ENCODE results near the gene KCTD16. TPM values are rescaled to one million over a fixed set of nuclear protein-coding genes. Genes with fewer than 3 reads are reported as not detected.

The KCTD16 gene
- total RNA-seq, 8 experiments from 2014 or later = 0.09 to 10.6 (median 1.8) TPM

DNA sequence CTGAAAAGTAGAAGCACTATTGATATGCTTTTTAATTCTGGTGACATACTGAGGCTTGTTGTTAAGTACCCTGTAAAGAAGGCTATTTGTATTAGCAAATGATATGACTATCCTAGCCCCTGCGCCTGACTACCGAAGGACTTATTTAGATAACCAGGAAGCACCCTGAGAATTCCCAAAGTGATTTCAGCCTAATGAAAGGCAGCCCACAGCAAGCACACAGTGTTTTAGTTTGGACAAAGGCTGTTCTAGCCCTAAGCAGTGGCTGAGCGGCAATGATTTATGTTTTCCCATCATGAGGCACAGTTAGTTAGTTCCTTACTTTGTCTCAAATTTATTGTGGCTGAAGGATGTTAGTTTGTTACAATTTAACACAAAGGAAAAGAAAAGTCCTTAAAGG is 235.3 kb downstream of the KCTD16 start:
- Histone ChIP-seq H3K27ac (no peak overlapping the region), H3K4me1 (replicated peaks in 1 of 2) (peaks cover 0 to 6% of the 10 kb centered on the region in 2 donors), H3K4me3 (no peak overlapping the region)
- ATAC-seq (replicated peaks in 6 of 8) = peak in 5 of 8 experiments; percentile 65 to 92 (median 72)
- 27 to 100% (median 64%) methylated on average over 2 to 3 of the region's 3 CpGs; no CpG with 5 or more reads in 5 of the 10 experiments for WGBS, 10 experiments
- in situ Hi-C loops (cut with MboI; ENCODE audit: low pct_unique_long_range_greater_than_20kb in 2 of 9, low sequenced_read_pairs in 9 of 9, unreplicated experiment in 9 of 9) = no loop called here

GRCh38 chr5:144406442-144406841 is 235.8 kb downstream of the KCTD16 start:
- Histone ChIP-seq H3K27ac (no peak overlapping the region), H3K4me1 (replicated peaks in 1 of 2) (peaks cover 0 to 6% of the 10 kb centered on the region in 2 donors), H3K4me3 (no peak overlapping the region)
- 0 to 95% (median 92%) methylated on average over 2 to 7 of the region's 7 CpGs; no CpG with 5 or more reads in 1 of the 10 experiments for WGBS, 10 experiments
- in situ Hi-C loops (cut with MboI; ENCODE audit: low pct_unique_long_range_greater_than_20kb in 2 of 9, low sequenced_read_pairs in 9 of 9, unreplicated experiment in 9 of 9) = no loop called here
- no peak for ATAC-seq (replicated peaks in 6 of 8)

- H3K27ac ChIP-seq = no peak overlapping the region
- H3K4me1 ChIP-seq (replicated peaks in 1 of 2) = no peaks in the 10 kb centered on the region
- in situ Hi-C loops (cut with MboI; ENCODE audit: low pct_unique_long_range_greater_than_20kb in 2 of 9, low sequenced_read_pairs in 9 of 9, unreplicated experiment in 9 of 9) = no loop called here
- 0 to 100% (median 63%) methylated on average over 1 to 4 of the region's 4 CpGs for WGBS, 10 experiments
- H3K4me3 ChIP-seq = no peak overlapping the region
- ATAC-seq (replicated peaks in 6 of 8) = peak in 5 of 8 experiments; percentile 22 to 98 (median 96)
Measured at GRCh38 chr5:144414202-144415029, 243.7 kb downstream of the KCTD16 start.

GRCh38 chr5:144416196-144416595 is 245.5 kb downstream of the KCTD16 start:
- in situ Hi-C loops (cut with MboI; ENCODE audit: low pct_unique_long_range_greater_than_20kb in 2 of 9, low sequenced_read_pairs in 9 of 9, unreplicated experiment in 9 of 9) = no loop called here
- Histone ChIP-seq H3K4me1 (replicated peaks in 1 of 2) (no peaks in the 10 kb centered on the region), H3K27ac (no peak overlapping the region), H3K4me3 (no peak overlapping the region)
- no peak for ATAC-seq (replicated peaks in 6 of 8)
- 25 to 100% (median 77%) methylated on average over 1 to 2 of the region's 2 CpGs; no CpG with 5 or more reads in 4 of the 10 experiments for WGBS, 10 experiments

DNA sequence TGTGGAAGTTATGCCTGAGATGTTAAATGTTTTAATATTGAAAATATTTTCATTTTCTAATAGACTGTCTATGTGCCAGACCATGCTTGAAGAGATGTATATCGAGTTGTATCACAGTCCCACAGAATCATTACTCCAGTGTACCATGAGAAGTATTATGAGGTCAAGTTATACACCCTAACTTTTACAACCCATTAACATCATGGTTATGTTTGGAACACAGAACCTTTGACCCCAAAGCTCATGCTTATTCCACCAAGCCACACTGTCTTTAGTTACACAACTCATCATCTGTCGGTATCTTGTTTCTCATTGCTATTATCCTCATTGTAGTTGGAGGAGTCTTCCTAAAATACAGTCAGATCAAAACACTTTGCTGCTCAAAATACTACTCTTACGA is 248.0 kb downstream of the KCTD16 start:
- in situ Hi-C loops (cut with MboI; ENCODE audit: low pct_unique_long_range_greater_than_20kb in 2 of 9, low sequenced_read_pairs in 9 of 9, unreplicated experiment in 9 of 9) = no loop called here
- ATAC-seq (replicated peaks in 6 of 8) = no peak
- 0 to 100% (median 85%) methylated on average over 1 to 3 of the region's 3 CpGs for WGBS, 10 experiments
- Histone ChIP-seq H3K4me3 (no peak overlapping the region), H3K4me1 (replicated peaks in 1 of 2) (peaks cover 2 to 4% of the 10 kb centered on the region in 2 donors), H3K27ac (no peak overlapping the region)

GRCh38 chr5:144421411-144421810 is 250.7 kb downstream of the KCTD16 start:
- Histone ChIP-seq H3K27ac (no peak overlapping the region), H3K4me3 (no peak overlapping the region), H3K4me1 (replicated peaks in 1 of 2) (peaks cover 2 to 4% of the 10 kb centered on the region in 2 donors)
- in situ Hi-C loops (cut with MboI; ENCODE audit: low pct_unique_long_range_greater_than_20kb in 2 of 9, low sequenced_read_pairs in 9 of 9, unreplicated experiment in 9 of 9) = no loop called here
- WGBS, 10 experiments = 40 to 100% (median 81%) methylated on average over 1 to 6 of the region's 6 CpGs; no CpG with 5 or more reads in 1 of the 10 experiments
- ATAC-seq (replicated peaks in 6 of 8) = peak in 6 of 8 experiments; percentile 38 to 93 (median 60)

DNA sequence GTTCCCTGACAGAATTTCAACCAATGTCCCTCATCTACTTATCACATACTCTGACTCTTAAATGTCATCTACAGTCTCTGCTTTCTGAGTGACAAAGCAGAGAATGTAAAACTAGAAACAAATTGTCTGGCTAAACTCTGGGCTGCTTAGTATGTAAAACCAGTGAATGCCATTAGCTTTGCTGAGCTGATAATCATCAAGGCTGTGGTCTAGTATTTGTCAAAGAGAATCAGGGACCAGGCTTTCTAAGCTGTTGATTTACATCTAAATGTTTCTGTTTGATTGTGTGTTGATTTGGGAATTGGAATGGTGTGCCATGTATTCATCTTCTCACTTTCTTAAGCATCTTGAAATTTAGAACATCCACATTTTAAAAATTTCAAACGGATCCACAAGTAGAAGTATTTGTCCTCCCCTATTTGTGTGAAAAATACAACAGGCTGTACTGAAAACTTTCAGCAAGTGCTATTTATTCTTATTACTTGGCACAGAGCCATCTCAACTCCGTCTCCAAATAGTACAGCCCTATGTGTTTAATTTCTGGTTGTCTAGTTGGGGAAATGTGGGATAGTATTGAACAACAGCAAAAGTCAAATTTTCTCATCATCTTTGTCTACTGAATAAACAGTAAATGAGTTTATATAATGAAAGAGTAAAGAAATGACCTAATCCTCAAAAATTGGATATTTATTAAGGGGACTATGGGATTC is 251.5 kb downstream of the KCTD16 start:
- Histone ChIP-seq H3K4me1 (replicated peaks in 1 of 2) (peaks cover 2 to 4% of the 10 kb centered on the region in 2 donors), H3K4me3 (no peak overlapping the region), H3K27ac (no peak overlapping the region)
- in situ Hi-C loops (cut with MboI; ENCODE audit: low pct_unique_long_range_greater_than_20kb in 2 of 9, low sequenced_read_pairs in 9 of 9, unreplicated experiment in 9 of 9) = no loop called here
- 17 to 100% (median 79%) methylated on average over 1 to 2 of the region's 2 CpGs; no CpG with 5 or more reads in 2 of the 10 experiments for WGBS, 10 experiments
- ATAC-seq (replicated peaks in 6 of 8) = peak in 4 of 8 experiments; percentile 16 to 87 (median 62)

DNA sequence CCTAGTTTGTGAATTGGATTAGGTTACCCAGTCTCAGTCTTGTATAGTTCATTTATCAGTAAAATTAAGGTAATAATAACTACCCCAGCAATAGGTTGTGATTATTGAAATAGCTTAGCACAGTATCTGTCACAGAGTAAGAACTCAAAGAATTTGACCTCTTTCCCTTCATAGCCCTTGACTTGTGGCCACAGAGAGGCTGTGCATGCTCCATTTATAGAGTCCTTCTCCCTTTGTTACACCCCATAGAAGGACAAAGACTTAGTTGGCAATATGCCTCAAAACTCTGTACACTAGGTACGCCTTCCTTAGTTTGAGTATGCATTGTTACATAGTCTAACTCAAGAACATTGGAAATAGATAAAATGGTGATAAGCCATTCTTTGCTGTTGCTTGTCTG is 257.2 kb downstream of the KCTD16 start:
- WGBS, 10 experiments = 17 to 100% (median 91%) methylated on average over 1 of the region's 1 CpG; no CpG with 5 or more reads in 1 of the 10 experiments
- Histone ChIP-seq H3K4me3 (no peak overlapping the region), H3K4me1 (replicated peaks in 1 of 2) (peaks cover 0 to 4% of the 10 kb centered on the region in 2 donors), H3K27ac (no peak overlapping the region)
- ATAC-seq (replicated peaks in 6 of 8) = peak in 1 of 8 experiments; percentile 19
- in situ Hi-C loops (cut with MboI; ENCODE audit: low pct_unique_long_range_greater_than_20kb in 2 of 9, low sequenced_read_pairs in 9 of 9, unreplicated experiment in 9 of 9) = no loop called here

GRCh38 chr5:144428326-144428725 is 257.7 kb downstream of the KCTD16 start:
- in situ Hi-C loops (cut with MboI; ENCODE audit: low pct_unique_long_range_greater_than_20kb in 2 of 9, low sequenced_read_pairs in 9 of 9, unreplicated experiment in 9 of 9) = no loop called here
- 0 to 100% (median 66%) methylated on average over 1 of the region's 1 CpG; no CpG with 5 or more reads in 4 of the 10 experiments for WGBS, 10 experiments
- ATAC-seq (replicated peaks in 6 of 8) = no peak
- Histone ChIP-seq H3K4me3 (no peak overlapping the region), H3K4me1 (replicated peaks in 1 of 2) (peaks cover 0 to 2% of the 10 kb centered on the region in 2 donors), H3K27ac (no peak overlapping the region)

DNA sequence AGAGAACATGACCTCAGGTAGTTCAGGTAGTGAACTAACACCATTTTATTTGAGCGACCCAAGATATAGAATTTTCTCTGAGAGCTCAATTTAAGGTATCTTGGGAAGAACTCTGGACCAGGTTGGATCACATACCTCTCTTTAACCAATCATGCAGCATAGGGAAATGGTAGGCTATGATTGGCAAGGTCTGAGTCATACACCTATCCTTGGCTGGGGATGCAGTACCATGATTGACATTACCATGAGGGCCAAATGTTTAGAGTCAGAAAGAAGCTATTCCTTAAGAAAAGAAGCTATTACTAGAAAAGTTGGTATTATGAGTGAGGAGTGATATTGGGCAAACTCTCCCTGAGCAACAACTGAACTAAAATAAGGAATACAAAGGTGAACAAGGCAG is 258.7 kb downstream of the KCTD16 start:
- in situ Hi-C loops (cut with MboI; ENCODE audit: low pct_unique_long_range_greater_than_20kb in 2 of 9, low sequenced_read_pairs in 9 of 9, unreplicated experiment in 9 of 9) = no loop called here
- Histone ChIP-seq H3K4me3 (no peak overlapping the region), H3K27ac (no peak overlapping the region), H3K4me1 (replicated peaks in 1 of 2) (no peaks in the 10 kb centered on the region)
- ATAC-seq (replicated peaks in 6 of 8) = no peak
- 13 to 100% (median 56%) methylated on average over 1 of the region's 1 CpG; no CpG with 5 or more reads in 5 of the 10 experiments for WGBS, 10 experiments

GRCh38 chr5:144429905-144430304 is 259.2 kb downstream of the KCTD16 start:
- in situ Hi-C loops (cut with MboI; ENCODE audit: low pct_unique_long_range_greater_than_20kb in 2 of 9, low sequenced_read_pairs in 9 of 9, unreplicated experiment in 9 of 9) = no loop called here
- ATAC-seq (replicated peaks in 6 of 8) = no peak

GRCh38 chr5:144433140-144433822 is 262.6 kb downstream of the KCTD16 start:
- Histone ChIP-seq H3K27ac (no peak overlapping the region), H3K4me1 (replicated peaks in 1 of 2) (peaks cover 0 to 2% of the 10 kb centered on the region in 2 donors), H3K4me3 (no peak overlapping the region)
- WGBS, 10 experiments = 0 to 96% (median 80%) methylated on average over 1 to 4 of the region's 4 CpGs
- no peak for ATAC-seq (replicated peaks in 6 of 8)
- in situ Hi-C loops (cut with MboI; ENCODE audit: low pct_unique_long_range_greater_than_20kb in 2 of 9, low sequenced_read_pairs in 9 of 9, unreplicated experiment in 9 of 9) = no loop called here

More at GRCh38 chr5:144429905-144430304, 259.2 kb downstream of the KCTD16 start:
- H3K4me3 ChIP-seq = no peak overlapping the region
- WGBS, 10 experiments = 13 to 100% (median 83%) methylated on average over 1 of the region's 1 CpG; no CpG with 5 or more reads in 1 of the 10 experiments
- H3K4me1 ChIP-seq (replicated peaks in 1 of 2) = no peaks in the 10 kb centered on the region
- no peak overlapping the region for H3K27ac ChIP-seq
